ENCODE measurements around the gene SKAP2.

The SKAP2 gene

DNA sequence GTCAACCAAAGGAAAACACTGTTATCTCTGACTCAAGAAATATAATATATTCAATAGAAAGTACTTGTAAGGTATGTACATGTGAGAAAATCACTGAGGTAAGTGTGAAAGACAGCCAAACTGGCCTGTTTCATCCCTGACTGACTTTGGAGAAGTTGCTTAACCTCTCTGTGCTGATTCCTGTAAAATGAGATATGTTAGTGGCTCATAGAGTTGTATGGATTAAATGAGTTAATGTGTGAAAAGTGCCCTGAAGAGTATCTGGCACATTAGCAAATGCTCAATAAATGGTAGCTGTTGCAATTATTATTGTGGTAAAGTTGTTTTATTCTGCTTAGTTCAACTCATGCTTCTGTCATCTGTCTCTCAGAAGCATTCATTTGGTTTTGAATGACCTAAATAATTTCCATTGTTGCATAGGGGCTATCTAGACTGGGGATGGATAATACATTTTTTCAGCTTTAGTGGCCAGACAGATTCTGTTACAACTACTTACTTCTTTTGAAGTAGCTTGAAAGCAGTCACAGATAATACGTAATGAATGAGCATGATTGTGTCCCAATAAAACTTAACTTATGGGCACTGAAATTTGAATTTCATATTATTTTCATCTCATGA is 84.3 kb downstream of the SKAP2 start:
- no peak for DNase-seq

- no peak for DNase-seq
Observed at GRCh38 chr7:26777385-26777784, 87.0 kb downstream of the SKAP2 start.

DNA sequence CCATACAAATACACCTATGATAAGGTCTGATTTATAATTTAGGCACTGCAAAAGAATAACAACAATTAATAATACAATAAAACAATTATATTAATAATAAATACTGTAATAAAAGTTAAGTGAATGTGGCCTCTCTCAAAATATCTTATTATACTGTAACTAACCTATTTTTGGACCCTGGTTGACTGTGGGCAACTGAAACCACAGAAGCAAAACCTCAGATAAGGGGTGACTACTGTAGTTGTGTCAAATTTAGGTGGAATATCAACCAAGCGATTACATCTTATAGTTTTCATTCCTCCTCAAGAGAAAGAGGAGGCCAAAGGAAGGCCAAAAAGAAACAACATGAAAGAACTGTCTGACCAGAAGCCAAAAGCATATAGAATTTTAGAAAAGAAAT is 103.9 kb downstream of the SKAP2 start:
- no peak for DNase-seq

- DNase-seq = no peak
Observed at GRCh38 chr7:26759108-26759507, 105.3 kb downstream of the SKAP2 start.

- no peak for DNase-seq
Observed at GRCh38 chr7:26743205-26743604, 121.2 kb downstream of the SKAP2 start.

- DNase-seq = no peak
Observed at GRCh38 chr7:26735976-26736600, 128.3 kb downstream of the SKAP2 start.

GRCh38 chr7:26729150-26729775 is 135.1 kb downstream of the SKAP2 start:
- no peak for DNase-seq

GRCh38 chr7:26726051-26726450 is 138.3 kb downstream of the SKAP2 start:
- no peak for DNase-seq

GRCh38 chr7:26724795-26725194 is 139.6 kb downstream of the SKAP2 start:
- DNase-seq = no peak

DNA sequence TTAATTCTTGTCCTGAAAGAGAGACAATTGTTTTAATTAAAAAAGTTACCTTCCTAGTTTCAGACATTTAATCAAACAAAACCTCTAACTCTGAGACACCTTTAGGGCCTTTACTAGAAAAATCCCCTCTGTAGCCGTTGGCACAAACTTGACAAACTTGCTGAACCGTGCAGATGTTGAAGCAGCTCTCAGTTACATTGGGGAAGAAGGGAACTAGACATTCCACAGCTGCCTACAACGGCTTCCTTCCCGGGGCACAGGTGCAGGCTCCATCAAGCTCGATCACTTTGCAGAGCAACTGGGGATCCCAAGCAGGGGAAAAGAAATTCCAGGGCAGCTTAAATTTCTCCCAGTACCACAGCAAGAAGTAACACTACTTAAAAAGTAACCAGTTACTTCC is 141.3 kb downstream of the SKAP2 start:
- DNase-seq = no peak

GRCh38 chr7:26721450-26721849 is 142.9 kb downstream of the SKAP2 start:
- DNase-seq = no peak

GRCh38 chr7:26718063-26718462 is 146.3 kb downstream of the SKAP2 start:
- no peak for DNase-seq

DNA sequence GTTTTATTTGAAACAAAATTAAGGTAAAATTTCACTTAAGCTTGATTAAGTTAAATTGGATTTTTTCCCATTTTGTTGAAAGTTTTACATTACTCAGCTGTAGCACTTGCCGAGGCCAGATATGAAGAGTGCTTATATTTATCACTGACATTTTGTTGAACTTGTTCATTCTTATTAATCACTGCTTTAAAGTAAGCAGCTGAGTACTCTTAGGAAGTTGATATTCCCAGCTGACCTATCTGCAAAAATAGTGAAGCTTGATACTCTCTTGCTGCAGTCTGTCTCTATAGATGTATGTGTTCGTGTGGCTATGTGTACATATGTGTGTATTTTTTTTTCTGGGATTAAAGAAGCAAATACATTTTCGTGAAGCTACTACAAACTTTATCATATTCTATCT is 150.0 kb downstream of the SKAP2 start:
- DNase-seq = no peak

- DNase-seq = no peak
Observed at GRCh38 chr7:26714006-26714405, 150.4 kb downstream of the SKAP2 start.

- DNase-seq = no peak
Observed at GRCh38 chr7:26709210-26709990, 155.0 kb downstream of the SKAP2 start.

DNA sequence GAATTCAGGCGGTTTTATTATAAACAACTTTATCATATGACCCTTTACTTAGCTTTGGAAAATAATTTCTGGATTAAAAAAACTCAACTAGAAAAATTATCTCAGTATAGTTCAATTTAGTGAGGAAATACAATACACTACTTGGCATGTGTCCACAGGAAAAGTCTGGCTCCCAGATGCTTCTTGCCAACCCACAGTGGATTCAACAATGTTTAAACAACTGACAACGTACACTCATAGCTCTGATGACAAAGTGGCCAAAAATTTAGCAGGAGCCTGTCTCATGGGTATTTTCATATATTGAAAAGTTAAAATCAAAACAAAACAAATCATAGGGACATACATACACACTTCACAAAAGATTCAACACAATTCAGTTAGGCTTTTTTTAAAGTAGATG is 158.8 kb downstream of the SKAP2 start:
- peak in 1 of 56 donors; percentile 2 for DNase-seq

DNA sequence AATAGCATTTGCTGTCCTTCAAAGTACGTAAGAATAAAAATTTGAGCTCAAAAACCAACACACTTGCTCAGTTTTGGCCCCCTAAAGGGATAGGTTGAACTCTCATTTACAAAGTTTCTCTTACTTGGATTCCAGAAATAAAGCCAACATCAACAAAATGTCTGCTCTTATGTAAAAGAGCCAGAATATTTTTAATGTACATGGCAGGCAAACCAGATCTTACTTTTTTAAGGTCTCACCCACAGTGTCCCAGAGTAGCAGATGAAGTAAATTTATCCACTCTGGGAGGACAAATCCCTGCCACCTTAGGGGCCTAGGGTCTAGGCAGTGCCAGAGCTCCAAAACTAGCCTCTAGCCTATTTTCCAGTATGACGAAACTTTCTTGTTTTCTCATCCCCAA is 159.6 kb downstream of the SKAP2 start:
- DNase-seq = no peak

- DNase-seq = no peak
Observed at GRCh38 chr7:26704036-26704435, 160.4 kb downstream of the SKAP2 start.

DNA sequence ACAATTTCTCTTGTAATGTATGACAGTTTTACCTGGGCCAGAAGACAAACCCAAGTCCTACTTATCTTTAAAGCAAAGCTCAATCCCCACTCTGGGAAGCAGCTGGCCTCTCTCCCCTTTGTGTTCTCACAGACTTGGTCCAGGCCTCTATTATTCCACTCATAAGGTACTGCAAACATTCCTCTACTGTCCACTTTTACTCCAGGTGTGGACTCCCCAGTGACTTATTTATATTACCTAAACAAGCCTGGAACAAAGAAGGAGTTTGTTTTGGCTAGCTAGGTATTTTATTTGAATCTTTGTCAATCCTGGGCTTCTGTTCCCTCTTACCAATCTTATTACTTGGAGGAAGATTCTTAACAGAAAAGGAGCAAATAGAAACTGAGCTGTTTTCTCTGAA is 163.5 kb downstream of the SKAP2 start:
- DNase-seq = no peak

DNA sequence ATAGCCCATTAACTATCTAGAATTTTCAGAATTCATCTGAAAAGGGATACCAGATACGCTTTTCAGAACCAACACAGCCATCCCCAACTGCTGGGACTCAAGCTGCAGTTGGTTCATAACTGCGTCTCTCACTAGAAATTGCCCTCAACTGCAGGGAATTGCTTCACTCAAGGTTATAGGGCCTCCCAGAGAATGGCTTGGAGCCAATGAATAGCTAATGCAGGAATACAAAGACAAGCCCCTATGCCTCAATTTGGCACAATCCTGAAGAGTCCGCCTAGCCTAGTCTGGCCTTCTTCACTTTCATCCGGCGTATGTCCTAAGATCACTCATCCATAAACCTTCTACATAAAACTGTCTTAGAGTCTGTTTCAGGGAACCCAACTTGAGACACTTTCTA is 164.0 kb downstream of the SKAP2 start:
- no peak for DNase-seq

GRCh38 chr7:26699766-26700165 is 164.6 kb downstream of the SKAP2 start:
- no peak for DNase-seq

- no peak for DNase-seq
Observed at GRCh38 chr7:26698806-26699205, 165.6 kb downstream of the SKAP2 start.

Data from amygdala (tissue), 56 donors.